ENCODE data around the gene SERINC3. TPM values are rescaled to one million over a fixed set of nuclear protein-coding genes. Genes with fewer than 3 reads are reported as not detected.
A peak's percentile ranks its signal among the peaks of the same experiment; 100 is the strongest.

The SERINC3 gene
- total RNA-seq, 1 donor from 2014 or later = 36.6 TPM

DNA sequence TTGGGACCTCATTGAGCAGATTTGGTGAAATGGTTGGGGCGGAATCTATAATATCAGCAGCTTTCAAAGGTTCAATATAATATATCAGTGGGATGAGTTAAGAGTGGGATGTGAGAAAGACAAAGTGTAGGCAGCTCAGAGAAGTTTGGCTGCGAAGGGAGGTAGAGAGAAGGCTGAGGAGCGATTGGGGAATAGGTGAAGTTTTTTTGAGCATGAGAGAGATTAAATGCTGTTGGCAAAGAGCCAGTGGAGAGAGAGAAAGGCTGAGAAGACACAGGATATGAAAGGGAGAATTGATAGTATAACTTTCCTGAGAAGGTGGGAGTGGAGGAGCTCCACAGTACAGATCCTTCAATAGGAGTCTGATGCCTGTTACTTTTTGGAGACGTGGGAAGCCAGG lies 12.1 kb upstream of the SERINC3 start:
- DNase-seq (ENCODE audit: low read depth) = no peak
- H3K4me3 ChIP-seq (ENCODE audit: low read depth, low read length) = no peak overlapping the region
- TF ChIP-seq, protein P1, sequence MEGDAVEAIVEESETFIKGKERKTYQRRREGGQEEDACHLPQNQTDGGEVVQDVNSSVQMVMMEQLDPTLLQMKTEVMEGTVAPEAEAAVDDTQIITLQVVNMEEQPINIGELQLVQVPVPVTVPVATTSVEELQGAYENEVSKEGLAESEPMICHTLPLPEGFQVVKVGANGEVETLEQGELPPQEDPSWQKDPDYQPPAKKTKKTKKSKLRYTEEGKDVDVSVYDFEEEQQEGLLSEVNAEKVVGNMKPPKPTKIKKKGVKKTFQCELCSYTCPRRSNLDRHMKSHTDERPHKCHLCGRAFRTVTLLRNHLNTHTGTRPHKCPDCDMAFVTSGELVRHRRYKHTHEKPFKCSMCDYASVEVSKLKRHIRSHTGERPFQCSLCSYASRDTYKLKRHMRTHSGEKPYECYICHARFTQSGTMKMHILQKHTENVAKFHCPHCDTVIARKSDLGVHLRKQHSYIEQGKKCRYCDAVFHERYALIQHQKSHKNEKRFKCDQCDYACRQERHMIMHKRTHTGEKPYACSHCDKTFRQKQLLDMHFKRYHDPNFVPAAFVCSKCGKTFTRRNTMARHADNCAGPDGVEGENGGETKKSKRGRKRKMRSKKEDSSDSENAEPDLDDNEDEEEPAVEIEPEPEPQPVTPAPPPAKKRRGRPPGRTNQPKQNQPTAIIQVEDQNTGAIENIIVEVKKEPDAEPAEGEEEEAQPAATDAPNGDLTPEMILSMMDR (conservative IDR thresholded peaks at IDR 0.05; ENCODE audit: low read depth, low read length) = no peak

DNA sequence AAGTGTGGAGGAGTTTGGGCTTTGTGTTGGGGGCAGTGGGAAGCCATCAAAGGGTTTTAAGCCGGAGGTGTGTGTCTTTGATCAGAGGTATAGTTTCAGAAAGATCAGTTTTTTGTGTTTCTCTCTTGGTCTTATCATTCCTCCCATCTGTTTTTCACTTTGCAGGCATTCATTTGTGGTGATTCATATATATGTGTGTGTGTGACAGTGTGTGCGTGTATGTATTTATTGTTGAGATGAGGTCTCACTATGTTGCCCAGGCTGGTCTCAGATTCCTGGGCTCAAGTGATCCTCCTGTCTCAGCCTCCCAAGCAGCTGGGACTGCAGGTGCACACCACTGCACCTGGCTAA lies 11.1 kb upstream of the SERINC3 start:
- TF ChIP-seq, protein P1 (conservative IDR thresholded peaks at IDR 0.05; ENCODE audit: low read depth, low read length) = no peak
- DNase-seq (ENCODE audit: low read depth) = no peak
- H3K4me3 ChIP-seq (ENCODE audit: low read depth, low read length) = peak overlapping the region; percentile 62

DNA sequence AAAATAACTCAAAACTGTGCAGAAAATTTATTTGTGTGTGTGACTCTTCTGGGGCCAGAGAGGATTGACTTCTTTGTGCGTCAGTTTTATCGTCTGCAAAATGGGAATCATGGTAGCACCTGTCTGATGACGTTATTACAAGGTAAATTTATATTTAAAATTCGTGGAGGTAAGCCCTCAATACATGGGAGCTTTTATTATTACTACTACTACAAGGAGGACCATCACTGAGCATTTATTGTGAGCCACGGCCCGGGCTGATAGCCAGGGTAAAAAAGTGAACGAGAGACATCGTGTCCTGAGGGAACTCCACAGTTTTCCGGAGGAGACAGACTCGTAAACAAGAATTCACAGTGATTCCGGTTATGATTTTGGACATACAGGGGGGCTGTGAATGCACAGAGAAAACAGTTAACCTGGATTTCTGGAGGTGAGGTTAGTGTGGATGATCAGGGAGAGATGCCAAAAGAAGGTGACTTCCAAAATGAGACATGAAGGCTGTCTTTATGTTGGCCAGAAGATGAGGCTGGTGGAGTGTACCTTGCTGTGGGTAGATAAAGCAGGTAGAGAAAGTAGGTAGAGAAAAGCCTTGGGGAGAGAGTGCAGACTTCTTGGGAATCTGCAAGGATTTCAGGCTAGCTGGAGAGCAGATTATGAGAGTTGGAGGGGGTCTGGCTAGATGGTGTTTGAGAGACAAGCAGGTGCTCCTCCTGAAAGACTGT lies 10.6 kb upstream of the SERINC3 start:
- no peak for DNase-seq (ENCODE audit: low read depth)
- TF ChIP-seq, protein P1 (conservative IDR thresholded peaks at IDR 0.05; ENCODE audit: low read depth, low read length) = no peak
- peak overlapping the region; percentile 62 for H3K4me3 ChIP-seq (ENCODE audit: low read depth, low read length)

DNA sequence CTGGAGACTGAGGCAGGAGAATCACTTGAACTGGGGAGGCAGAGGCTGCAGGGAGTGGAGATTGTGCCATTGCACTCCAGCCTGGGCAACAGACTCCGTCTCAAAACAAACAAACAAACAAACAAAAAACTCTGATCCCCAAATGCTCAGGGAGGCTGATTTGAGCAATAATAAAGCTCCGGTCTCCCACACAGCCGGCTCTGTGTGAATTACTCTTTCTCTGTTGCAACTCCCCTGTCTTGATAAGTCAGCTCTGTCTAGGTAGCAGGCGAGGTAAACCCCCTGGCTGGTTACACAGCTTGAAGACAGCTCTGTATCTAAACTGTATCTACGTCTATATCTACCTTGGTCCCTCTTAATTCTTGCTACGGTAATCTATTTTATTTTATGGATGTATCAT lies 6.4 kb upstream of the SERINC3 start:
- DNase-seq (ENCODE audit: low read depth) = no peak
- TF ChIP-seq, protein P1 (conservative IDR thresholded peaks at IDR 0.05; ENCODE audit: low read depth, low read length) = no peak
- H3K4me3 ChIP-seq (ENCODE audit: low read depth, low read length) = no peak overlapping the region

DNA sequence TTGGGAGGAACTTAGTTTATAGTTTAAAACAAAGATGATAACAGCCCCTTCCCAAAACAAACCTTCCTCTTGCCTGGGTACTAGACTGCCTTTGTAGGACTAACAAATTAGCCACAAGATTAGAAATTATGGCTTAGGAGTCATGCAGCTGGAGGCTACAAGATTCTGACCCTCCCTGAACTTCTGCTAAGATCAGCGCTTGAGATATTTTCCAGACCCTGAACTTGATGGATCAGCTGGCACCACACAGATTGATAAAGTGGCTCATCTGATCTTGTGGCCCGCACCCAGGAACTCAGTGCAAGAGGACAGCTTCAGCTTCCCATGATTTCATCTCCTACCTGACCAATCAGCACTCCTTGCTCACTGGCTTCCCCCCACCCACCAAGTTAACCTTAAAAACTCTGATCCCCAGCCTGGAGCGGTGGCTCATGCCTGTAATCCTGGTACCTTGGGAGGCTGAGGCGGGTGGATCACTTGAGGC lies 5.9 kb upstream of the SERINC3 start:
- TF ChIP-seq, protein P1 (conservative IDR thresholded peaks at IDR 0.05; ENCODE audit: low read depth, low read length) = no peak
- H3K4me3 ChIP-seq (ENCODE audit: low read depth, low read length) = no peak overlapping the region
- no peak for DNase-seq (ENCODE audit: low read depth)

DNA sequence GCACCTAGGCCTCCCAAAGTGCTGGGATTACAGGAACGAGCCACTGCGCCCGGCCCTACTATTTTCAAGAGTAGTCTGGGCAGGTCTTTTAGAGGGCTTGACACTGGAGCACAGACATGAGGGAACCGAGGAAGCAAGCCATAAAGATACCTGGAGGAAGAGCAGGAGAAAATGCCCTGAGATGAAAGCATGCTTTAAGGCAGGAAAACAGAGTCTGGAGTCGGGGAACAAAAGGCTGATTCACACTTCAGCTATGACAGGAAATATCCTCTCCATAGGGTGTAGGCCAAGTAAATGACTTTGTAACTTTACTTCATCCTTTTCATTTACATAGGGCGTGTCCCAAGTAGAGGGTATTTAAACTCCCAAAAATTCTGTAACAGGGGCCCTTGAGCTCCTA lies 4.3 kb upstream of the SERINC3 start:
- TF ChIP-seq, protein P1 (conservative IDR thresholded peaks at IDR 0.05; ENCODE audit: low read depth, low read length) = no peak
- no peak overlapping the region for H3K4me3 ChIP-seq (ENCODE audit: low read depth, low read length)
- DNase-seq (ENCODE audit: low read depth) = no peak

DNA sequence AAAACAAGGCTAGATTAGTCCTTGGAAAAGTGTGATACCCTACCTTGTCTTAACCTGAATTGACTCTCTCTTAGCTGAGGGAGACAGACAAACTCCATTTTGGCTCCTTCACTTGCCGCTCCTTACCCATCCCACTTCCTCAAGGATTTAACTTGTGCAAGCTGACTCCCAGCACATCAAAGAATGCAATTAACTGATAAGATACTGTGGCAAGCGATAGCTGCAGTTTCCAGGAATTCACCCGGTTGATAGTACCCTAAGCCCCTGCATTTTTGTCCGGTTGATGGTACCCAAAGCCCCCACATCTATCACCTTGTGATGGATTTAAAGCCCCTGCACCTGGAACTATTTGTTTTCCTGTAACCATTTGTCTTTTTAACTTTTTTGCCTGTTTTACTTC lies 1.9 kb upstream of the SERINC3 start:
- TF ChIP-seq, protein P1 (conservative IDR thresholded peaks at IDR 0.05; ENCODE audit: low read depth, low read length) = no peak
- DNase-seq (ENCODE audit: low read depth) = no peak

More for the DNA sequence above, 1.9 kb upstream of the SERINC3 start:
- no peak overlapping the region for H3K4me3 ChIP-seq (ENCODE audit: low read depth, low read length)
